PC-3 (cell line): ENCODE results near the gene TAX1BP3. TPM values are rescaled to one million over a fixed set of nuclear protein-coding genes. Genes with fewer than 3 reads are reported as not detected.

Experiments
- ATAC-seq: fragments of 200-7000 bp; cut with Tn5 transposase; 2 replicates; pipeline ENCODE4 v1.9.1; 2020; ENCODE audit warnings: mild to moderate bottlenecking, moderate library complexity
- BruUV-seq: library from RNA; stranded (reverse); fragments of 400-500 nt; replicated peaks from 2 replicates; lab custom pipeline; 2021; lab: Mats Ljungman, UMichigan
- CTCF ChIA-PET: fragments of 300-600 bp; sonication (Branson Sonifier 250); formaldehyde crosslinking; loops from one replicate; lab custom pipeline; 2022; ENCODE audit warnings: antibody characterized with exemption; lab: Charles Lee
- POLR2A ChIA-PET: fragments of 300-600 bp; sonication (Branson Sonifier 250); formaldehyde crosslinking; loops from one replicate; lab custom pipeline; 2022; ENCODE audit warnings: antibody characterized with exemption; ENCODE audit not compliant: unreplicated experiment; lab: Charles Lee
- DNase-seq: peaks from one replicate; pipeline ENCODE4 v3.0.0-alpha.2; 2015
- H2AFZ ChIP-seq: fragments of 300-600 bp; sonication (generic); 2 replicates; pipeline ENCODE4 v1.6.0; 2016; ENCODE audit warnings: antibody characterized with exemption, low read length
- H3F3A ChIP-seq: fragments of 300-600 bp; sonication (generic); one replicate; pipeline ENCODE4 v1.6.0; 2017; ENCODE audit warnings: antibody characterized with exemption, low read length, control low read depth, mild to moderate bottlenecking; ENCODE audit not compliant: unreplicated experiment
- H3K27ac ChIP-seq: fragments of 300-600 bp; sonication (generic); 2 replicates; pipeline ENCODE4 v1.5.1; 2016; ENCODE audit warnings: mild to moderate bottlenecking, low read length
- H3K27me3 ChIP-seq: fragments of 300-600 bp; sonication (generic); 2 replicates; pipeline ENCODE4 v1.6.1; 2016; ENCODE audit warnings: low read length, mixed read lengths
- H3K36me3 ChIP-seq: fragments of 300-600 bp; sonication (generic); 2 replicates; pipeline ENCODE4 v1.6.1; 2016; ENCODE audit warnings: low read depth, mixed run types, low read length, mixed read lengths
- H3K4me1 ChIP-seq: fragments of 300-600 bp; sonication (generic); 2 replicates; pipeline ENCODE4 v1.5.1; 2016; ENCODE audit warnings: low read length; ENCODE audit not compliant: insufficient read depth
- H3K4me2 ChIP-seq: fragments of 300-600 bp; sonication (generic); 2 replicates; pipeline ENCODE4 v1.6.0; 2016; ENCODE audit warnings: low read length
- H3K4me3 ChIP-seq: fragments of 300-600 bp; sonication (generic); 2 replicates; pipeline ENCODE4 v1.5.1; 2016; ENCODE audit warnings: mild to moderate bottlenecking, low read length, mixed read lengths
- H3K79me2 ChIP-seq: fragments of 300-600 bp; sonication (generic); 2 replicates; pipeline ENCODE4 v1.6.1; 2017; ENCODE audit warnings: low read length, mixed read lengths
- H3K9ac ChIP-seq: fragments of 300-600 bp; sonication (generic); 2 replicates; pipeline ENCODE4 v1.6.0; 2016; ENCODE audit warnings: mild to moderate bottlenecking, low read length
- H3K9me2 ChIP-seq: fragments of 300-600 bp; sonication (generic); replicated peaks from 2 replicates; pipeline ENCODE4 v1.6.1; 2016; ENCODE audit warnings: mixed run types, low read length, mixed read lengths
- H3K9me3 ChIP-seq: fragments of 300-600 bp; sonication (generic); 2 replicates; pipeline ENCODE4 v1.6.1; 2016; ENCODE audit warnings: low read length, mixed read lengths
- H4K20me1 ChIP-seq: fragments of 300-600 bp; sonication (generic); 2 replicates; pipeline ENCODE4 v1.6.1; 2016; ENCODE audit warnings: low read length, mixed read lengths
- EZH2 ChIP-seq: fragments of 300-600 bp; sonication (generic); IDR thresholded peaks from one replicate; pipeline ENCODE4 v1.6.1; 2017; ENCODE audit warnings: antibody characterized with exemption, mild to moderate bottlenecking, low read length; ENCODE audit not compliant: unreplicated experiment
- EZH2phosphoT487 ChIP-seq: fragments of 300-600 bp; sonication (generic); IDR thresholded peaks from 2 replicates; pipeline ENCODE4 v1.6.1; 2018; ENCODE audit warnings: mild to moderate bottlenecking, antibody characterized with exemption, low read length, borderline replicate concordance
- intact Hi-C: fragments of 100-400 bp; cut with micrococcal nuclease; formaldehyde crosslinking; loops from 2 replicates; pipeline ENCODE4 v1.9.0; 2023
- total RNA-seq: library from RNA; depleted of rRNA; stranded (reverse); fragments of >200 nt; gene quantifications from 2 replicates; pipeline ENCODE4 v1.2.3, GENCODE V29; 2014
- TF ChIP-seq, protein P1 (sequence below): fragments of 300-600 bp; sonication (generic); conservative IDR thresholded peaks from 2 replicates; pipeline ENCODE4 v1.5.1; 2017; ENCODE audit warnings: antibody characterized with exemption, low read depth, mild to moderate bottlenecking, low read length

The TAX1BP3 gene
- total RNA-seq, 1 experiment from 2014 or later: 87.7 TPM

DNA sequence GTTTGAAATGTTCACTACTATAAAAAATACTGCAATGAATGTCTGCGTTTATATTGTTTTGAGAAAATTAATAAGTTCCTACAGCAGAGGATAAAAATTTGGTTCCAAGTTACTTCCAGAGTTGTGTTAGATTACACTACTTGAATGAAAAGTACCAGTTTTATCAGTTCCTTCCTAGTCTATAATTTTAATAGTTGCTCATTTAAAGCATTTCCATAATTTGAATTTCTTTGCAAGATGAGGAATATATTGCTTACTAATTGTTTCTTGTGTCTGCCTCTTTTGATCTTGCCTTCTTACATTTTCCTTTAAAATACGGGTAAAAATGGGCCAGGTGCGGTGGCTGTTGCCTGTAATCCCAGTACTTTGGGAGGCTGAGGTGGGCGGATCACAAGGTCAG, 4.2 kb upstream of the TAX1BP3 start:
- BruUV-seq: no TSS peak
- Histone ChIP-seq H3K36me3 (no peaks in the 10 kb centered on the region), H3K9me3 (no peaks in the 10 kb centered on the region), H2AFZ (no peak overlapping the region), H3K4me2 (no peak overlapping the region), H3K9me2 (no peaks in the 10 kb centered on the region), H3K9ac (no peak overlapping the region), H3F3A (no peaks in the 10 kb centered on the region), H3K4me1 (0 out of 2 replicates have a peak, but pooled peaks cover 1% of the 10 kb centered on the region), H3K4me3 (no peak overlapping the region), H3K27me3 (no peaks in the 10 kb centered on the region), H3K79me2 (peaks cover 26% of the 10 kb centered on the region), H4K20me1 (peaks cover 2% of the 10 kb centered on the region; the same call in 1 of the 2 replicates), H3K27ac (no peak overlapping the region)
- TF ChIP-seq, protein P1, sequence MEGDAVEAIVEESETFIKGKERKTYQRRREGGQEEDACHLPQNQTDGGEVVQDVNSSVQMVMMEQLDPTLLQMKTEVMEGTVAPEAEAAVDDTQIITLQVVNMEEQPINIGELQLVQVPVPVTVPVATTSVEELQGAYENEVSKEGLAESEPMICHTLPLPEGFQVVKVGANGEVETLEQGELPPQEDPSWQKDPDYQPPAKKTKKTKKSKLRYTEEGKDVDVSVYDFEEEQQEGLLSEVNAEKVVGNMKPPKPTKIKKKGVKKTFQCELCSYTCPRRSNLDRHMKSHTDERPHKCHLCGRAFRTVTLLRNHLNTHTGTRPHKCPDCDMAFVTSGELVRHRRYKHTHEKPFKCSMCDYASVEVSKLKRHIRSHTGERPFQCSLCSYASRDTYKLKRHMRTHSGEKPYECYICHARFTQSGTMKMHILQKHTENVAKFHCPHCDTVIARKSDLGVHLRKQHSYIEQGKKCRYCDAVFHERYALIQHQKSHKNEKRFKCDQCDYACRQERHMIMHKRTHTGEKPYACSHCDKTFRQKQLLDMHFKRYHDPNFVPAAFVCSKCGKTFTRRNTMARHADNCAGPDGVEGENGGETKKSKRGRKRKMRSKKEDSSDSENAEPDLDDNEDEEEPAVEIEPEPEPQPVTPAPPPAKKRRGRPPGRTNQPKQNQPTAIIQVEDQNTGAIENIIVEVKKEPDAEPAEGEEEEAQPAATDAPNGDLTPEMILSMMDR: no peak
- TF ChIP-seq EZH2phosphoT487 (no peak), EZH2 (no peak)
- ATAC-seq (no peak), DNase-seq (no peak)
- ChIA-PET POLR2A (no interaction called here), CTCF (no interaction called here)
- intact Hi-C loops: no loop called here

DNA sequence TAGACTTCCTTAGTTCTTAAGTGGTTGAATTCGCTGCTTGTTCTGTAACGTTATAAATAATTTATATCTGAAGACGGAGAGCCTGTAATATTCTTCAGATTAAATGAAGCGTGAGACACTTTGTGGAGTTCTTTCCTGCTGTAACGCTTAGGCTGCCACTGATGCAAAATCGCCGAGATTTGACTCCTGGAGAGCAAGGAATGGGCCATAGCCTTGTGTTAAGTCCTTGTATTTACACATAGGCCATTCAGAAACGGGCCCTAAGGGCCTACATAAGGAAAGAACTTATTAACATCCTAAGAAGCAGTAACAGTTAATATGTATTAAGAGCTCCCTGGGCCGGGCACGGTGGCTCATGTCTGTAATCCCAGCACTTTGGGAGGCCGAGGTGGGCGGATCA, 1.2 kb upstream of the TAX1BP3 start:
- Histone ChIP-seq H3K36me3 (no peaks in the 10 kb centered on the region), H3K9me2 (no peaks in the 10 kb centered on the region), H3K27ac (no peak overlapping the region), H3K4me1 (peaks cover 11% of the 10 kb centered on the region; the same call in 1 of the 2 replicates), H3K9me3 (no peaks in the 10 kb centered on the region), H3K4me3 (peak overlapping the region; percentile 99), H3K79me2 (peaks cover 47% of the 10 kb centered on the region), H3F3A (no peaks in the 10 kb centered on the region), H3K9ac (peak overlapping the region; percentile 95), H4K20me1 (peaks cover 13% of the 10 kb centered on the region; the same call in 1 of the 2 replicates), H2AFZ (no peak overlapping the region), H3K4me2 (peak overlapping the region; percentile 82), H3K27me3 (no peaks in the 10 kb centered on the region)
- intact Hi-C loops: loop anchor here (2.0 kb wide), 1 partner anchor 33 kb away; the partner anchor contains the start of genes CTNS and SHPK
- DNase-seq (no peak), ATAC-seq (no peak)
- POLR2A ChIA-PET: no interaction called here
- no TSS peak for BruUV-seq
- TF ChIP-seq, protein P1: no peak
- TF ChIP-seq EZH2 (no peak), EZH2phosphoT487 (no peak)
- CTCF ChIA-PET: no interaction called here

DNA sequence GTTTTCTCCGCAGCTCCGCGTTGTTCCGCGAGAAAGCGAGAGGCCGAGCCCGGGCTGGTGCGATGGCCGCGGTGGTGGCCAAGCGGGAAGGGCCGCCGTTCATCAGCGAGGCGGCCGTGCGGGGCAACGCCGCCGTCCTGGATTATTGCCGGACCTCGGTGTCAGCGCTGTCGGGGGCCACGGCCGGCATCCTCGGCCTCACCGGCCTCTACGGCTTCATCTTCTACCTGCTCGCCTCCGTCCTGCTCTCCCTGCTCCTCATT, 638 bp upstream of the TAX1BP3 start:
- Histone ChIP-seq H3K27me3 (no peaks in the 10 kb centered on the region), H3K4me1 (peaks cover 11% of the 10 kb centered on the region; the same call in 1 of the 2 replicates), H2AFZ (peak overlapping the region; percentile 86), H3K9me2 (no peaks in the 10 kb centered on the region), H3K36me3 (no peaks in the 10 kb centered on the region), H3K9me3 (no peaks in the 10 kb centered on the region), H3K27ac (peak overlapping the region; percentile 48), H3K9ac (peak overlapping the region; percentile 95), H4K20me1 (peaks cover 13% of the 10 kb centered on the region; the same call in 1 of the 2 replicates), H3F3A (no peaks in the 10 kb centered on the region), H3K4me3 (peak overlapping the region; percentile 99), H3K79me2 (peaks cover 47% of the 10 kb centered on the region), H3K4me2 (peak overlapping the region; percentile 82)
- TSS peak; percentile 78 for BruUV-seq
- POLR2A ChIA-PET: no interaction called here
- ATAC-seq (no peak; the same call in 1 of the 2 replicates), DNase-seq (no peak)
- intact Hi-C loops: loop anchor here (2.0 kb wide), 1 partner anchor 32 kb away; the partner anchor contains the start of genes CTNS and SHPK
- CTCF ChIA-PET: no interaction called here
- no peak for TF ChIP-seq EZH2
- TF ChIP-seq, protein P1: no peak
- no peak for TF ChIP-seq EZH2phosphoT487
